Upper lobe of right lung (tissue), 1 donor: ENCODE data around the gene VGLL4. TPM values are rescaled to one million over a fixed set of nuclear protein-coding genes. Genes with fewer than 3 reads are reported as not detected.

Source experiments
- ATAC-seq: fragments of 200-7000 bp; cut with Tn5 transposase; one replicate; pipeline ENCODE4 v1.9.1; 2020; ENCODE audit warnings: mild to moderate bottlenecking, moderate library complexity
- DNase-seq: peaks from one replicate; pipeline ENCODE4 v3.0.0-alpha.2; 2020
- H3K27ac ChIP-seq: fragments of 200-600 bp; one replicate; pipeline ENCODE4 v1.8.0; 2022
- H3K27me3 ChIP-seq: fragments of 200-600 bp; one replicate; pipeline ENCODE4 v1.8.0; 2022; ENCODE audit warnings: mild to moderate bottlenecking
- H3K36me3 ChIP-seq: fragments of 200-600 bp; one replicate; pipeline ENCODE4 v1.8.0; 2022
- H3K4me1 ChIP-seq: fragments of 200-600 bp; one replicate; pipeline ENCODE4 v1.8.0; 2022
- H3K4me3 ChIP-seq: fragments of 200-600 bp; one replicate; pipeline ENCODE4 v1.8.0; 2022; ENCODE audit warnings: mild to moderate bottlenecking
- H3K9me3 ChIP-seq: fragments of 200-600 bp; one replicate; pipeline ENCODE4 v1.8.0; 2022
- intact Hi-C: fragments of 100-400 bp; cut with DNase I; formaldehyde crosslinking; loops from one replicate; pipeline ENCODE4 v1.11.0; 2022
- total RNA-seq: library from RNA; stranded (reverse); fragmentation: NEBNext Ultra II Directional; extraction: Animal tissue kit (Norgen Biotek cat#: 25700); gene quantifications from one replicate; pipeline ENCODE4 v1.2.1, GENCODE V29; 2021
- TF ChIP-seq, protein P1 (sequence below): fragments of 200-600 bp; IDR thresholded peaks from one replicate; pipeline ENCODE4 v1.8.0; 2022; ENCODE audit warnings: antibody characterized with exemption
- donor health status: DM: no; HTN: yes; CAD: no; lungs with severe emphysema.

The VGLL4 gene
- total RNA-seq, 1 donor from 2014 or later, result 57.5 TPM

DNA sequence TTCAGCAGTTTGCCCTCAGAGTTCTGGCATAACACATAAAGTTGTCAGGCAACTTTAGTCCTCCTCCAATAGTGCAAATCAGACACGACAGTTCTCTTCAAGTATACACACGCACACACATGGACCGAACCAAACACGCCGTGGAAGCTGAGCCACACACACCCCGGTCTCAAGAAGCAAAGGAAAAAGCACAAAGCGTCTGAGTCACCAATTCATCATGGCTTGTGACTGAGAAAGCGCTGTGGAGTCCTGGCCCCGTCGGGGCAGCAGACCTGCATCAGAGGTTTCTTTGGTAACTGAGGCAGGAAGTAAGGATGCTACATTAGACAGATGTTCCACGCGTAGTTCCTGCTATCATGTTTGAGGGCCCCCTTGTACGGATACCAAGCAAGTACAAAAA lies 85.7 kb downstream of the VGLL4 start:
- no peaks in the 10 kb centered on the region for H3K27me3 ChIP-seq
- no peak for DNase-seq
- H3K4me3 ChIP-seq, result no peak overlapping the region
- TF ChIP-seq, protein P1, sequence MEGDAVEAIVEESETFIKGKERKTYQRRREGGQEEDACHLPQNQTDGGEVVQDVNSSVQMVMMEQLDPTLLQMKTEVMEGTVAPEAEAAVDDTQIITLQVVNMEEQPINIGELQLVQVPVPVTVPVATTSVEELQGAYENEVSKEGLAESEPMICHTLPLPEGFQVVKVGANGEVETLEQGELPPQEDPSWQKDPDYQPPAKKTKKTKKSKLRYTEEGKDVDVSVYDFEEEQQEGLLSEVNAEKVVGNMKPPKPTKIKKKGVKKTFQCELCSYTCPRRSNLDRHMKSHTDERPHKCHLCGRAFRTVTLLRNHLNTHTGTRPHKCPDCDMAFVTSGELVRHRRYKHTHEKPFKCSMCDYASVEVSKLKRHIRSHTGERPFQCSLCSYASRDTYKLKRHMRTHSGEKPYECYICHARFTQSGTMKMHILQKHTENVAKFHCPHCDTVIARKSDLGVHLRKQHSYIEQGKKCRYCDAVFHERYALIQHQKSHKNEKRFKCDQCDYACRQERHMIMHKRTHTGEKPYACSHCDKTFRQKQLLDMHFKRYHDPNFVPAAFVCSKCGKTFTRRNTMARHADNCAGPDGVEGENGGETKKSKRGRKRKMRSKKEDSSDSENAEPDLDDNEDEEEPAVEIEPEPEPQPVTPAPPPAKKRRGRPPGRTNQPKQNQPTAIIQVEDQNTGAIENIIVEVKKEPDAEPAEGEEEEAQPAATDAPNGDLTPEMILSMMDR, result no peak
- intact Hi-C loops, result no loop called here
- peaks cover 59% of the 10 kb centered on the region for H3K4me1 ChIP-seq
- H3K36me3 ChIP-seq, result peaks cover 52% of the 10 kb centered on the region
- no peak overlapping the region for H3K27ac ChIP-seq
- H3K9me3 ChIP-seq, result no peaks in the 10 kb centered on the region
- no peak for ATAC-seq

DNA sequence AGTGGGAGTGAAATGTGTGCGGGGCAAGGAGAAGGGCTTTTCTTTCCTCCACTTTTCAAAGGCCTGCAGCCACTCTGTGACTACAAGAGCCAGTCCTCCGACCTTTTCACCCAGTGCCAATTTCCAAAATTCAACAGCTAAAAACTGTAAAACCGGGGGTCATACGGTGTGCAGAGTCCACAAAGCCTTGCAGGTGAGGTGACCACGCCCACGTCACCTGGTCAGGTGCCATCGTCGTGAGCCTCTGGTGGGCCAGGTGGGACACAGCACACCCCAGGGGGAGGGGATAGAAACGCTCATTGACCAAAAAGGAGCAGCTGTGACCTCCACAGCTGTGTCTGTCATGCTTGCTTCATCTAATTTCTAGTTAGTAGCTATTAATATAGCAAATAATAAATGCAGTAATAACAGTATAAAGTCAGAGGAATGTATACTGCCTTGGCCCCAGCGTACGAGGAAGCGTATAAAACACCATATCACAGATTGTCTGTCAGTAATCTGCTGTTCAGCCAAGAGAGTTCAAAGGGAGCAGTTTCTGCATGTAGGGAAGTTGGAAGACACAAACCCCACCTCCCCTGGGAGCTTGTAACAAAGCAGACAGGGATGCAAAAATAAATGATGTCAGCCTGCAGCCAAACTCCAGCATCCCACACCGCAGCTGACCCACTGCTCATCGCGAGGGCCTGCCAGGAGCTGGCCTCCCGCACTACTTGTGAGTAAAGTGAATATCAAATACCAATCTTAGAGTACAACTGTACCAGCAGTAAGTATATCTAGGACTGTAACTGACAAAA lies 86.7 kb downstream of the VGLL4 start:
- TF ChIP-seq, protein P1, result no peak
- H3K36me3 ChIP-seq, result peaks cover 45% of the 10 kb centered on the region
- H3K4me3 ChIP-seq, result no peak overlapping the region
- H3K27ac ChIP-seq, result no peak overlapping the region
- peak; percentile 45 for DNase-seq
- no peaks in the 10 kb centered on the region for H3K9me3 ChIP-seq
- intact Hi-C loops, result no loop called here
- H3K27me3 ChIP-seq, result no peaks in the 10 kb centered on the region
- no peak for ATAC-seq
- H3K4me1 ChIP-seq, result peaks cover 59% of the 10 kb centered on the region

DNA sequence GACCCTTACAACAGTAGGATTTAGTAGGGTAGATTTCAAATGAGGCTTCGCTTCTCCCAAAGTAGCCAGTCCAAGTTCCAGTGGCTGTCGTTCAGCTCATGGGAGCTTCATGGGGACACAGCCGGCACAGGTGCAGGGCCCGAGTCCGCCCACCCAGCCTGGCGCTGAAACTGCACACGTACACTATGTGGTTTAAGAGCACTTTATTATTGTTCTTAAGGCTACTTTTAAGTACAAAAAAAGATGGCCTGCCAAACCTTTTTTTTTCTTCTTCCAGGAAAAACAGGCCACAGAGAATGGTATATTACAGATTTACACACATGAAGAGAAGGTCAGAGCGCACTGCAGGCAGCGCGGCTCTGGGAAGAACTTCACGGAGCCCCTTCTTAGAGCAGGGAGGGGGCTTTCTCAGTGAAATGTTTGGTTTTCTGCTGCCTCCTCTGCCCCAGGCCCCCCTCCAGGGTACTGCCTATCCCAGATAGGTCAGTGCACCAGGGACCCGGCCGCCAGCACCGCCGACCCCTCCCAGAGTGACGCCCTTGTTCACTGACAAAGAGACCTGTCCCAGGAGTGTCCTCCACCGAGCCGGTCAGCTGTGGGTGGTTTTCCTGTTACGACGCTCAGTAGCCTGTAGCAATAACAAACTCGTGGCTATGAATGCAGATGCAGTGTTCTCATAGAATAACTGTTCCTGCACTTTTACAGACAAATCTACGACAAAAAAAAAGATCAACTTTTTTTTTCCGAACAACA lies 87.7 kb downstream of the VGLL4 start:
- ATAC-seq (no peak), DNase-seq (peak; percentile 46)
- intact Hi-C loops, result no loop called here

DNA sequence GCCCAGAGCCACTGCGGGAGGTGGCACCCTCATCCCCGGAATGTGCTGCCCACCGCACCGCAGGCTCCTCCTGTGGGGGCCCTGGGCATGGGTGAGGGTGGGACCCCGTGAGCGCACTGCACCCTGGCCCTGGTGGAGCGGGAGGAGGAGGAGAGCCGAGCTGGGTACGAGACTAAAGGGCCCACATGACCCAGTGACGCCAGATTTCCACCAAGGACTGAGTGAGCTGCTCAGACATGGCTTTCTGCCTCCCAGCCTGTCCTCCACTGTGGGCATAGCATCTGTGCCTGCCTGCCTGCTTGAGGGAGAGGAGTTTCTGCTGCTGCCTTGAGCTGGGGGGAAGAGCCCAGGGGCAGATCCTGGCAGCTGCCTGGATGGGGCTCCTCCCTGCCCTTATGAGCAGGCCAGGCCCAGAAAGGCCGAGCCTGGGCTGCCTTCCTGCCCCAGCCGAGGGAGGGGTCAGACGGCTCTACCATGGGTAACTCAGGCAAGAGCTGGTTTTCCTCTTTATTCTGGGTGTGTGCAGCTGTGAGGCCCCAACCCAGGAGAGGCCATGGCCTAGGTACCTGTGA lies 88.4 kb downstream of the VGLL4 start:
- peaks cover 41% of the 10 kb centered on the region for H3K36me3 ChIP-seq
- H3K4me3 ChIP-seq, result no peak overlapping the region
- TF ChIP-seq, protein P1, result no peak
- H3K27me3 ChIP-seq, result no peaks in the 10 kb centered on the region
- DNase-seq (no peak), ATAC-seq (peak; percentile 17)
- intact Hi-C loops, result no loop called here
- peaks cover 49% of the 10 kb centered on the region for H3K4me1 ChIP-seq
- no peaks in the 10 kb centered on the region for H3K9me3 ChIP-seq
- H3K27ac ChIP-seq, result peak overlapping the region; percentile 42

More for the DNA sequence above, 87.7 kb downstream of the VGLL4 start:
- Histone ChIP-seq H3K27me3 (no peaks in the 10 kb centered on the region), H3K27ac (peak overlapping the region; percentile 42), H3K36me3 (peaks cover 45% of the 10 kb centered on the region), H3K4me3 (no peak overlapping the region), H3K4me1 (peaks cover 52% of the 10 kb centered on the region), H3K9me3 (no peaks in the 10 kb centered on the region)
- TF ChIP-seq, protein P1, result no peak

DNA sequence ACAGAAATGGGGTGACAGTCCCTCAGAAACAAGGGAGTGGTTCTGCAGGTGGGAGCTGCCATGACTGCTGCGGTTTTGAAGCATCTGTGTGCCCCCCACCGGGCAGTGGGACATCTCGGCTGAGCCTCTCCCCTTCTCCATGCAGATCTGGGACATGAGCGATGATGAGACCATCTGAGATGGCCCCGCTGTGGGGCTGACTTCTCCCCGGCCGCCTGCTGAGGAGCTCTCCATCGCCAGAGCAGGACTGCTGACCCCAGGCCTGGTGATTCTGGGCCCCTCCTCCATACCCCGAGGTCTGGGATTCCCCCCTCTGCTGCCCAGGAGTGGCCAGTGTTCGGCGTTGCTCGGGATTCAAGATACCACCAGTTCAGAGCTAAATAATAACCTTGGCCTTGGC lies 89.0 kb downstream of the VGLL4 start:
- DNase-seq (no peak), ATAC-seq (no peak)
- peaks cover 41% of the 10 kb centered on the region for H3K36me3 ChIP-seq
- TF ChIP-seq, protein P1, result no peak
- no peak overlapping the region for H3K27ac ChIP-seq
- intact Hi-C loops, result no loop called here
- H3K9me3 ChIP-seq, result no peaks in the 10 kb centered on the region
- peaks cover 42% of the 10 kb centered on the region for H3K4me1 ChIP-seq
- H3K4me3 ChIP-seq, result no peak overlapping the region
- H3K27me3 ChIP-seq, result no peaks in the 10 kb centered on the region
